DND-41 (cell line): ENCODE data around the gene TMUB2.

Source experiments
- ATAC-seq: fragments of 200-7000 bp; cut with Tn5 transposase; 3 replicates; pipeline ENCODE4 v1.9.1; 2021; ENCODE audit warnings: low read depth; ENCODE audit not compliant: insufficient read depth
- DNase-seq: peaks from one replicate; pipeline ENCODE4 v3.0.0-alpha.2; 2020
- H2AFZ ChIP-seq: 2 replicates; pipeline ENCODE4 v1.6.0; 2012; ENCODE audit warnings: low read depth, low read length
- H3K27ac ChIP-seq: 2 replicates; pipeline ENCODE4 v1.5.1; 2012; ENCODE audit warnings: low read length, inconsistent platforms
- H3K27me3 ChIP-seq: fragments of 200-600 bp; sonication (generic); 2 replicates; pipeline ENCODE4 v1.6.0; 2012; ENCODE audit warnings: low read length, mild to moderate bottlenecking, inconsistent platforms; ENCODE audit not compliant: insufficient read depth, poor library complexity
- H3K36me3 ChIP-seq: 2 replicates; pipeline ENCODE4 v1.5.1; 2012; ENCODE audit warnings: low read length, inconsistent platforms; ENCODE audit not compliant: insufficient read depth
- H3K4me1 ChIP-seq: 2 replicates; pipeline ENCODE4 v1.5.1; 2012; ENCODE audit warnings: mild to moderate bottlenecking, low read length; ENCODE audit not compliant: insufficient read depth
- H3K4me2 ChIP-seq: 2 replicates; pipeline ENCODE4 v1.6.0; 2012; ENCODE audit warnings: mild to moderate bottlenecking, moderate library complexity, low read length, inconsistent platforms; ENCODE audit not compliant: insufficient read depth
- H3K4me3 ChIP-seq, 2 experiments: fragments of 200-600 bp in 1 of 2; shearing (Covaris generic) in 1 of 2; 2 replicates each; pipeline ENCODE4 v1.5.1; 2012 to 2016; ENCODE audit warnings: inconsistent platforms in 2 of 2, low read length in 2 of 2, mild to moderate bottlenecking in 2 of 2, low read depth in 1 of 2, moderate library complexity in 1 of 2
- H3K79me2 ChIP-seq: 2 replicates; pipeline ENCODE4 v1.6.0; 2012; ENCODE audit warnings: low read length, inconsistent platforms; ENCODE audit not compliant: insufficient read depth
- H3K9ac ChIP-seq: 2 replicates; pipeline ENCODE4 v1.6.0; 2012; ENCODE audit warnings: low read depth, mild to moderate bottlenecking, inconsistent platforms, low read length, moderate library complexity
- H3K9me3 ChIP-seq: 2 replicates; pipeline ENCODE4 v1.5.1; 2012; ENCODE audit warnings: low read length, moderate library complexity, mild to moderate bottlenecking, inconsistent platforms; ENCODE audit not compliant: insufficient read depth, severe bottlenecking
- H4K20me1 ChIP-seq: 2 replicates; pipeline ENCODE4 v1.6.0; 2012; ENCODE audit warnings: low read length; ENCODE audit not compliant: insufficient read depth
- CTCF ChIP-seq: IDR thresholded peaks from 2 replicates; pipeline ENCODE4 v1.5.1; 2012; ENCODE audit warnings: borderline replicate concordance, low read length, moderate library complexity, mild to moderate bottlenecking; ENCODE audit not compliant: poor library complexity, severe bottlenecking; ENCODE audit errors: extremely low read depth
- EZH2 ChIP-seq: IDR thresholded peaks from 3 replicates; pipeline ENCODE4 v1.6.1; 2012; ENCODE audit warnings: borderline replicate concordance, low read depth, mild to moderate bottlenecking, moderate library complexity, low read length, inconsistent platforms; ENCODE audit not compliant: severe bottlenecking

The TMUB2 gene

GRCh38 chr17:44207743-44208142 is 21.0 kb downstream of the TMUB2 start:
- Histone ChIP-seq H3K9ac (no peak overlapping the region), H3K27ac (no peak overlapping the region), H3K4me1 (peaks cover 26% of the 10 kb centered on the region), H3K4me3 (no peak overlapping the region), H4K20me1 (peaks cover 25% of the 10 kb centered on the region), H3K79me2 (0 out of 2 replicates have a peak, but pooled peaks cover 3% of the 10 kb centered on the region), H3K27me3 (no peaks in the 10 kb centered on the region), H3K9me3 (no peaks in the 10 kb centered on the region), H3K36me3 (peaks cover 59% of the 10 kb centered on the region), H2AFZ (no peak overlapping the region), H3K4me2 (no peak overlapping the region)
- DNase-seq = no peak
- no peak for TF ChIP-seq EZH2
- no peak for TF ChIP-seq CTCF
- no peak for ATAC-seq

GRCh38 chr17:44209786-44210341 is 23.1 kb downstream of the TMUB2 start:
- no peak for ATAC-seq
- TF ChIP-seq EZH2 = no peak
- TF ChIP-seq CTCF = no peak
- H3K9ac ChIP-seq = peak overlapping the region; percentile 18; the same call in 1 of the 2 replicates
- 0 out of 2 replicates have a peak overlapping the region, but pooled peaks have one; percentile 24 for H3K4me2 ChIP-seq
- H3K4me3 ChIP-seq = no peak overlapping the region
- 0 out of 2 replicates have a peak, but pooled peaks cover 3% of the 10 kb centered on the region for H3K79me2 ChIP-seq
- H3K36me3 ChIP-seq = peaks cover 80% of the 10 kb centered on the region
- DNase-seq = no peak
- no peak overlapping the region for H2AFZ ChIP-seq
- H3K27me3 ChIP-seq = no peaks in the 10 kb centered on the region
- H3K9me3 ChIP-seq = no peaks in the 10 kb centered on the region
- peak overlapping the region; percentile 48 for H3K27ac ChIP-seq
- peaks cover 20% of the 10 kb centered on the region for H3K4me1 ChIP-seq
- H4K20me1 ChIP-seq = peaks cover 29% of the 10 kb centered on the region

GRCh38 chr17:44210342-44211192 is 23.8 kb downstream of the TMUB2 start:
- Histone ChIP-seq H3K36me3 (peaks cover 87% of the 10 kb centered on the region), H3K4me2 (peak overlapping the region; percentile 37; the same call in 1 of the 2 replicates), H3K79me2 (peaks cover 8% of the 10 kb centered on the region; the same call in 1 of the 2 replicates), H3K27me3 (no peaks in the 10 kb centered on the region), H3K9me3 (no peaks in the 10 kb centered on the region), H4K20me1 (peaks cover 32% of the 10 kb centered on the region), H3K4me1 (peaks cover 20% of the 10 kb centered on the region), H3K9ac (peak overlapping the region; percentile 40), H3K27ac (peak overlapping the region; percentile 63), H2AFZ (no peak overlapping the region), H3K4me3 (no peak overlapping the region)
- no peak for TF ChIP-seq EZH2
- peak; percentile 90 for TF ChIP-seq CTCF
- peak; percentile 90 for DNase-seq
- peak; percentile 94 for ATAC-seq
